GM18502 (cell line): ENCODE measurements around the gene HAL.

ENCODE experiments used
- ATAC-seq: cut with Tn5 transposase; IDR thresholded peaks from one replicate; pipeline ENCODE4 v1.9.1; 2021; ENCODE audit warnings: mild to moderate bottlenecking; ENCODE audit not compliant: unreplicated experiment, poor library complexity

The HAL gene

GRCh38 chr12:95943330-95943842 is 52.8 kb downstream of the HAL start, which contains the start of gene AMDHD1:
TSS of gene AMDHD1 (plus strand) at chr12:95943331. CDS start at chr12:95943399, 68 bp downstream.
- peak; percentile 68 for ATAC-seq

DNA sequence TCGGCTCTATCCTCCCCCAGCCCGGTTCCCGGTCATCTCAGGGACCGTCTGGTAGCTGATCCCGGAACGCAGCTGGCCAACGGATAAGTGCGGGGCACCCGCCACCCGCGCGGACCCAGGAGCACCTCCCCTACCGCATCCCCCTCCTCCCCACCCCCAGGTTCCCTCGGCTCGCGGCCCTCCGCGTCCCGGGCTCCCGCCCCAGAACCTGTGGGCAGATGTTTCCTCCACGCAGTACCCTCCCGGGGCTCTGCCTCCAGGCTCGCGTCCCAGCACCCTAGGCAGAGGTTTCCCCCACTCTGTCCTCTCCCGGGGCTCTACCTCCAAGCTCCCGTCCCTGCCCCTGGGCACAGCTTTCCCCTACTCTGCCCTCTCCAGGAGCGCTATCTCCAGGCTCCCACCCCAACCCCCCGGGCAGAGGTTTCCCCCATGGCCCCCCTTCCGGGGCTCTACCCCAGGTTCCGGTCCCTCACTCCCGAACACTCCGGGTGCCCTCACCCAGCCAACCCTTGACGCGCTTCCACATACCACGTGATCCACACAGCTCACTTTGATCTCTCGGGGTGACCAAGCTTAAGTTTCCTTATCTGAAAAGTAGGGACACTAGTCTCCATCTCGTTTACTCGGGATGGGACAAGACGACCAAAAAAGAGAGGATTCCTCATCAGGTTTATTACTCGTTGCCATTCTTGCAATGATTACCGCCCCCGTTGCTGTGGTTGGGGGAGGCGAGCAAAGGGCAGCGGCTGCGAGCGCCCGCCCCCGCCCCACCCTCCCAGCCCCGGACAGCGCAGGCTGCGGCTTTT is 53.4 kb downstream of the HAL start, which contains the start of gene CCDC38:
Gene CCDC38, minus strand, starts transcription at position 91 of the 806 bp plus-strand sequence. CDS start 6,105 bp downstream, outside the sequence.
- peak; percentile 98 for ATAC-seq

- ATAC-seq: no peak
These were observed 54.0 kb downstream of the HAL start for GRCh38 chr12:95942101-95942523.

DNA sequence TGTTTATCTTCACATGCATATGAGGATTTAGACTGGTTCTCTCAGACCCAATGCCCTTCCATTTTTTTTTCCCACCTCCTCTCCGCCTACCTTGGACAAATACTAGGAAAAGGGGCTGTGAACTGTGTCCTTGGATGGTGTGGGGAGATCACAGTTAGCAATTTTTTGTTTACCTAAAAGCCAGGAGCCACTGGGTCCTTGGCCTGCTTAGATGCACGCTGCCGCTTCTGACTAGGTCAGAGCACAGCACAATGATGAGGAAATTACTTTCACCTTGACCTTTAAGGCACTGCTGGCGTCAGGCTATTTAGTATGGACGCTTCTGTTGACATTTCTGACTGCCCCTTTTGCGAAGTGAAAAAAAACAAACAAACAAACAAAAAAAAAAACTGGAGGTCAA is 55.6 kb downstream of the HAL start:
- ATAC-seq: no peak
